Muscle of leg (tissue), 11 donors: Measurements from ENCODE around the gene CNIH4. TPM values are rescaled to one million over a fixed set of nuclear protein-coding genes. Genes with fewer than 3 reads are reported as not detected.

Source experiments
- DNase-seq: peaks from one replicate; pipeline ENCODE4 v3.0.0; 2013
- H3K27ac ChIP-seq: one replicate; pipeline ENCODE4 v1.5.1; 2013; ENCODE audit warnings: mild to moderate bottlenecking, low read length, control low read depth
- H3K27me3 ChIP-seq: one replicate; pipeline ENCODE4 v1.6.1; 2013; ENCODE audit warnings: low read length; ENCODE audit not compliant: control insufficient read depth, insufficient read depth
- H3K36me3 ChIP-seq: one replicate; pipeline ENCODE4 v1.6.1; 2013; ENCODE audit warnings: low read length; ENCODE audit not compliant: control insufficient read depth, insufficient read depth
- H3K4me1 ChIP-seq: one replicate; pipeline ENCODE4 v1.6.1; 2013; ENCODE audit warnings: low read length; ENCODE audit not compliant: control insufficient read depth, insufficient read depth
- H3K4me3 ChIP-seq: one replicate; pipeline ENCODE4 v1.5.1; 2013; ENCODE audit warnings: low read length, control low read depth
- H3K9me3 ChIP-seq: replicated peaks from 2 replicates; pipeline ENCODE4 v1.6.1; 2013; ENCODE audit warnings: low read depth, low read length; ENCODE audit not compliant: control insufficient read depth
- WGBS: methylation state at CpG from one replicate; pipeline ENCODE4 v1.1.5; 2013; ENCODE audit warnings: missing lambda C conversion rate; ENCODE audit not compliant: insufficient coverage; 5-methylcytosine and 5-hydroxymethylcytosine counted together
- polyA plus RNA-seq, 8 donors: library from polyadenylated mRNA; unstranded; fragments of 120-200 nt; gene quantifications; one replicate each; pipeline versions ENCODE4 v1.2.1 to v1.2.3, GENCODE V29; 2013; ENCODE audit warnings: inconsistent platforms in 1 of 8, low replicate concordance in 1 of 8; ENCODE audit not compliant: insufficient read length in 8 of 8, insufficient read depth in 1 of 8
- total RNA-seq: library from RNA; stranded (reverse); fragments of 120-200 nt; gene quantifications from one replicate; pipeline ENCODE4 v1.2.4, GENCODE V29; 2013

The CNIH4 gene
- total and polyA plus RNA-seq, 9 donors: 25.7 to 35.6 (median 31.9) TPM

DNA sequence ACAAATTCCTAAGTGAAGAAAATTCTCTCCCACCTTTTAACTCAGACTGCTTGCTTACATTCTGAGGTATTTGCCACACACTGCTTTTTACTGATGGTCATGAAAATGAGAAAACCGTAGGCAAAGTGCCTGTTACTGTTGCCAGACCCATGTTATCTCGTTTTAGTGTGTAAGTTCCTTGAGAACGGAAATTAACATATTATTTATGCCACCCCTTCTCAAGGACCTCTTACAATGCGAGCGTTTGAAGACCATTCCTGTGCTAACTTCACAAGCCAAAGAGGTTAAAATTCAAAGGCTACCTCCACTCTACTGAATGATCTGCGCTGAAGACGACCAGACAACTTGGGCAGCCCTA is 27.2 kb upstream of the CNIH4 start:
- 0% methylated on average over 2 of the region's 7 CpGs for WGBS
- H3K27ac ChIP-seq: peak overlapping the region; percentile 89
- H3K27me3 ChIP-seq: no peaks in the 10 kb centered on the region
- no peak for DNase-seq
- peaks cover 13% of the 10 kb centered on the region for H3K36me3 ChIP-seq
- peaks cover 6% of the 10 kb centered on the region for H3K4me1 ChIP-seq
- H3K9me3 ChIP-seq: no peaks in the 10 kb centered on the region
- peak overlapping the region; percentile 93 for H3K4me3 ChIP-seq

DNA sequence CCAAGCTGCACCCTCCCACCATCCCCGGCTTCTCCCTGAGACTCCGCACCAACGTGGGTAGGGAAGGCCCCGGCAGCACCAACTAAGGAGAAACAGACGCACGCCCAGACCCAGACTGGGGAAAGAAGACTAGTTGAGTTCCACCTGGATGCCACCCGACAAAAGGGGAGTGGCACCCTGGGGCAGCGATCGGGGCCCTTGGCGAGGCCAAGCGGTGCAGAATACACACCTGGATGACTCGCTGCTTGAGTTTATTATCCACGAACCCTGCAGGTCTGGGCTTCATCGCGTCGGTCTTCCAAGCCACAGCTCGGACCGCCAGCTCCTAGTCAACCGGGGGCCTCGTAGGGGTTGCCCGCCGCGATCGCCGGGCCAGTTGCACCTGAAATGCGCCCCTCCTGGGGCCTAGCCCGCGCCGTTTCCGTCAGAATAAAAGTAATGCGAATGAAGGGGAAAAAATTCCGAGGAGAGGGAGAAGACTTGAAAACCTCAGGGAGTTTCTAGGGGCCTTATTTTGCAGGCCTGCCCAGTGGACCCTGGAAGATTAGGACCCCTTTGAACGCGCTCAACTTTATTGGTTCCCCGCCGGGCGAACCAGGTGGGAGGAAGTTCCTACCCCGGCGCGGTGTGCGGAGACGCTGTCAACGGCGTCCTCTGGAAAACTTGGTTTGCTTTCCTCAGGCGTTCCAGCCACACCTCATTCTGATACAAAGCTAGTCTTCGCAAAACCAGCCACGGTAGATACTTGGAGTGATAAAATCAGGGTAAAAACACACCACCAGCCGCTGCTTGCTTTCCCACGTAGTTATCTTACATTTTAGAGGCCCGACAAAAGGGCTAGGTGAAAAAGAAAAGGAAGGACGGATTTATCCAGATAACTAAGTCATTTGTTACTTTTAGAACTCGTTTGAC is 26.6 kb upstream of the CNIH4 start, which contains the start of gene NVL:
NVL (minus strand) TSS at position 331 of the 912 bp plus-strand sequence; CDS start at position 286, 45 bp downstream.
- H3K4me3 ChIP-seq: peak within 1 kb of the TSS; percentile 93
- peak within 1 kb of the TSS; percentile 89 for H3K27ac ChIP-seq
- H3K4me1 ChIP-seq: peaks cover 6% of the 10 kb centered on the region
- WGBS: under 1% methylated on average over 41 of the region's 52 CpGs
- H3K36me3 ChIP-seq: peaks cover 9% of the 10 kb centered on the region
- no peaks in the 10 kb centered on the region for H3K9me3 ChIP-seq
- H3K27me3 ChIP-seq: no peaks in the 10 kb centered on the region
- DNase-seq: peak; percentile 97

DNA sequence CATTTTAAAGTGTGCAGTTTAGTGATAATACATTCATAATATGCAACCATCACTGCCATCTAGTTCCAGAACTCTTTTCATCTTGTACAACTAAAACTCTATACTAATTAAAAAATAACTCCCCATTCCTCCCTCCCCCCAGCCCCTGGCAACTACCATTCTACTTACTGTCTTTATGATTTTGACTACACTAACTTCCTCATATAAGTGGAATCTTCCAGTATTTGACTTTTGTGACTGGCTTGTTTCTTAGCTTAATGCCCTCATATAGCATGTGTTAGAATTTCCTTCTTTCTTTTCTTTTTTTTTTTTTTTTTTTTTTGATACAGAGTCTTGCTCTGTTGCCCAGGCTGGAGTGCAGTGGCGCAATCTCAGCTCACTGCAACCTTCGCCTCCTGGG is 25.4 kb upstream of the CNIH4 start:
- Histone ChIP-seq H3K27me3 (no peaks in the 10 kb centered on the region), H3K27ac (no peak overlapping the region)
- no CpG with 5 or more reads among the region's 2 CpGs for WGBS

DNA sequence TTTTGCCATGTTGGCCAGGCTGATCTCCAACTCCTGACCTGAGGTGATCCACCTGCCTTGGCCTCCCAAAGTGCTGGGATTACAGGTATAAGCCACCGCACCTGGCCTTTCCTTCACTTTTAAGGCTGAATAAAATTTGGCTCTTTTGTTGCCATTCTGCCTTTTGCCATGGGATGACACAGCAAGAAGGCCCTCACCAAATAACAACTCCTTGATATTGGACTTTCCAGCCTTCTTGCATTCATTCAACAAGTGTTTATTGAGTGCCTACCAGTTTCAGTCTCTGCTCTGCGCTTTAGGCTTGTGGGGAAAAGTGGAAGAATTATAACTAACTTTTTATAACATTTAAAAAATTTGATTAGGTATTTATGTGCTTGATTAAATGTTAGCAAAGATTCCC is 24.9 kb upstream of the CNIH4 start:
- Histone ChIP-seq H3K27me3 (no peaks in the 10 kb centered on the region), H3K9me3 (no peaks in the 10 kb centered on the region), H3K36me3 (peaks cover 4% of the 10 kb centered on the region), H3K4me1 (peaks cover 6% of the 10 kb centered on the region), H3K4me3 (no peak overlapping the region), H3K27ac (no peak overlapping the region)
- 89% methylated on average over 1 of the region's 2 CpGs for WGBS
- DNase-seq: no peak

More for the DNA sequence above, 25.4 kb upstream of the CNIH4 start:
- Histone ChIP-seq H3K36me3 (peaks cover 7% of the 10 kb centered on the region), H3K4me1 (peaks cover 6% of the 10 kb centered on the region), H3K9me3 (no peaks in the 10 kb centered on the region), H3K4me3 (no peak overlapping the region)
- DNase-seq: no peak

DNA sequence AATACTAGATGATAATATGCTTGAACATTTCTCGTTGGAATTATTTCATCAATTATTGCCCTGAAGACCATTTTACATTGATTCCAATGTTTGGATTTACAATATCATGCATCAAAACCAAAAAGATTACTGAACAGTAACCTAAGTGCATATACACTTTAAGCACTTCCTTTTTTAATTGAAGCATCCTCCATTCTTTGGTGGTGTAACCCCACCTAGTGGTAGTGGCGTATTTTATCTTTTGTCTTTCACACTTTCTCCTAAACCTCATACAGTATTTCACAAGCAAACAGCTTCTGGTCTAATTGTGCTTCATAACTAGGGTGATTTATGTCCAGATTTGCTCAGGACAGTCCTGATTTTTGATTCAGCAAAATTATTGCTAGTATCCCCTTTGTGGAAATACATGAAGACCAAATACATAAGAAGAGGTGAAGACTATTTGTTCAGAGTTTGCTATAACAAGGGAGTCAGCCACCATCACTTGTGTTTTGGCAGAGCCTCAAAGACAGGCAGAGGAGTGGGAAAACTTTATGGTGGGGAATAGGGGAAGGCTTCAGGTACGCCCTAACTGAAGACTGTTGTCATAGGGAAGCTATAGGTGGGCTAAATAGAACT is 23.3 kb upstream of the CNIH4 start:
- Histone ChIP-seq H3K27ac (no peak overlapping the region), H3K36me3 (no peaks in the 10 kb centered on the region), H3K4me3 (no peak overlapping the region), H3K9me3 (no peaks in the 10 kb centered on the region), H3K27me3 (peaks cover 2% of the 10 kb centered on the region), H3K4me1 (peaks cover 6% of the 10 kb centered on the region)
- peak; percentile 68 for DNase-seq
- 40% methylated on average over 1 of the region's 3 CpGs for WGBS

DNA sequence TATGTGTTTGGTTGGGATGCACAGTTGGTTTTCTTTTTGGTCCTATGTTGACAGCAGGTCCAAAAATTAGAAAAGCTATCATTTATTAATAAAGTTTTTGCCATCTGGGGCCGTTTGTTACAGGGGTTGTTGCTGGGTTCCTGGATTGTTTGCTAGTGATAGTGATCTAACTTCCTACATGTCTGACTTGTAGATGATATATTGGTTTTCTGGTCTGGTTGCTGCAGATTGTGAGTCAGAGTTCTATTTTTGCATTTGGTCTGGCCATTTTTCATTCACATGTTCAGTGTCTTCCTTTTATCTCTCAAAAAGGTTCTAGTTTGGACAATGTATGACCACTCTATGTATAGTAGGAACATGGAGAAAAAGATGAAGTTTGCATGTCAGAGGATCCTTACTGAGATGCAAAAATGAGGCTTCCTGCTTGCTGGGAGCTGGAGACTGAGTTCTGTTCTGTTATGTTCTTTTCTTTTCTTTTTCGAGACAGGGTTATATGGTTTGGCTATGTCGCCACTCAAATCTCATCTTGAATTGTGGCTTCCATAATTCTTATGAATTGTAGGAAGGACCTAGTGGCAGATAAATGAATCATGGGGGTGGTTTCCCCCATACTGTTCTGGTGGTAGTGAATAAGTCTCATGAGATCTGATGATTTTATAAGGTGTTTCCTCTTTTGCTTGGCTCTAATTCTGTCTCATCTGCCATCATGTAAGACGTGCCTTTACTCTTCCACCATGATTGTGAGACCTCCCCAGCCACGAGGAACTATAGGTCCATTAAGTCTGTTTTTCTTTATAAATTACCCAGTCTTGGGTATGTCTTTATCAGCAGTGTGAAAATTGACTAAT is 22.5 kb upstream of the CNIH4 start:
- Histone ChIP-seq H3K36me3 (no peaks in the 10 kb centered on the region), H3K4me3 (no peak overlapping the region), H3K4me1 (peaks cover 2% of the 10 kb centered on the region), H3K27me3 (peaks cover 4% of the 10 kb centered on the region), H3K27ac (no peak overlapping the region), H3K9me3 (no peaks in the 10 kb centered on the region)
- no peak for DNase-seq
- no CpG with 5 or more reads among the region's 5 CpGs for WGBS

DNA sequence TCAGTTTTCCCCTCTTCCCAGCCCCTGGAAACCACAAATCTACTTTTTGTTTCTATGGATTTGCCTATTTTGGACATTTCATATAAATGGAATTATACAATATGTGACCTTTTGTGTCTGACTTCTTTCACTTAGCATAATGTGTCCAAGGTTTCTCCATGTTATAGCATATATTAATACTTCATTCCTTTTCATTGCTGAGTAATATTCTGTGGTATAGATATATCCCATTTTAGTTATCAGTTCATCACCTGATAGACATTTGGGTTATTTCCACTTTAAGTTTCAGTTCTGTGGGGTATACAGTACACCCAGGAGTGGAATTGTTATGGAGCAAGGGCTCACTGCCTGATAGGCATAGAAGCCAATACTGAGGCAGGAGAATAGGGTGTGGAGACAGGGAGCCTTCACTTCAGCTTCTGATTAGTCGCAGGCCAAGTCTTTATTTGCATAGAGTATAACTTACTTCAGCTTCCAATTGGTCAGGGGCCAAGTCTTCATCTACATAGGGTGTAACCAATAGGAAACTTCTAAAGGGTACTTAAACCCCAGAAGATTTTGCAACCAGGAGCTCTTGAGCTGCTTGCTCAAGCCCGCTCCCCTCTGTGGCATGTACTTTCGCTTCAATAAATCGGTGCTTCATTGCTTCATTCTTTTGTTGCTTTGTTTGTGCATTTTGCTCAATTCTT is 18.4 kb upstream of the CNIH4 start:
- Histone ChIP-seq H3K4me1 (peaks cover 5% of the 10 kb centered on the region), H3K9me3 (peaks cover 5% of the 10 kb centered on the region), H3K36me3 (no peaks in the 10 kb centered on the region), H3K4me3 (no peak overlapping the region), H3K27me3 (peaks cover 13% of the 10 kb centered on the region), H3K27ac (no peak overlapping the region)
- no peak for DNase-seq
- WGBS: 86% methylated on average over 4 of the region's 4 CpGs

DNA sequence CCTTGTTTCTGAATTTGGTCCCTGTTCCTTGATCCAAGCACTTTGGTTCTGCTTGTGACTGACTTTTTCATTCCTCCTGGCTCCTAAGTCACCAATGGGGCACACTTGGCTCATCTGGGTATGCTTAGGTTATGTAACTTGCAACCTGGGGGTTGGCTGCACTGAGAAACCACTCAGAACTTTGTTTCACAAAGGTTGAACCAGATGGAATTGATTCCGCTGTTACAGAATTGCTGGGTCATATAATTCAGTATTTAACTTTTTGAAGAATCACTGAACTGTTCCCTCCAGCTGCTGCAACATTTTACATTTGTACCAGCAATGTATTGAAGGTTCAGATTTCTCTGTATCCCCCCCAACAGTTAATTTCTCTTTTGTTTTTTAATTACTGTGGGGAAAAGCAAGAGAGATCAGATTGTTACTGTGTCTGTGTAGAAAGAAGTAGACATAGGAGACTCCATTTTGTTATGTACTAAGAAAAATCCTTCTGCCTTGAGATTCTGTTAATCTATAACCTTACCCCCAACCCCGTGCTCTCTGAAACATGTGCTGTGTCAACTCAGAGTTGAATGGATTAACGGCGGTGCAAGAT is 17.1 kb upstream of the CNIH4 start:
- DNase-seq: no peak
- WGBS: no CpG with 5 or more reads among the region's 4 CpGs
- no peak overlapping the region for H3K27ac ChIP-seq

More for the DNA sequence above, 17.1 kb upstream of the CNIH4 start:
- peaks cover 5% of the 10 kb centered on the region for H3K4me1 ChIP-seq
- peaks cover 16% of the 10 kb centered on the region for H3K9me3 ChIP-seq
- no peak overlapping the region for H3K4me3 ChIP-seq
- H3K27me3 ChIP-seq: peaks cover 13% of the 10 kb centered on the region
- no peaks in the 10 kb centered on the region for H3K36me3 ChIP-seq
